Vagina (tissue), 2 donors: ENCODE data around the gene CFAP99. TPM values are rescaled to one million over a fixed set of nuclear protein-coding genes. Genes with fewer than 3 reads are reported as not detected.

Experiments
- DNase-seq, 2 donors: peaks; one replicate each; pipeline ENCODE4 v3.0.0-alpha.2; 2017; ENCODE audit errors: extremely low spot score in 2 of 2
- H3K27ac ChIP-seq: fragments of 200-600 bp; sonication (generic); one replicate; pipeline ENCODE4 v1.5.1; 2019
- H3K27me3 ChIP-seq: fragments of 200-600 bp; sonication (generic); one replicate; pipeline ENCODE4 v1.5.1; 2019
- H3K36me3 ChIP-seq, 2 donors: fragments of 200-600 bp; sonication (generic); one replicate each; pipeline ENCODE4 v1.5.1; 2017 to 2019
- H3K4me1 ChIP-seq: fragments of 200-600 bp; sonication (generic); one replicate; pipeline ENCODE4 v1.5.1; 2019
- H3K4me3 ChIP-seq, 2 donors: fragments of 200-600 bp; sonication (generic); 1 replicate in 1 of 2; 2 replicates in 1 of 2; pipeline ENCODE4 v1.5.1; 2016 to 2019
- H3K9me3 ChIP-seq: fragments of 200-600 bp; sonication (generic); one replicate; pipeline ENCODE4 v1.5.1; 2019
- CTCF ChIP-seq, 3 experiments: fragments of 450-650 bp in 2 of 3; fragments of 200-600 bp in 1 of 3; sonication (generic) in 1 of 3; IDR thresholded peaks; one replicate each; pipeline ENCODE4 v1.5.1; 2017 to 2019; ENCODE audit warnings: antibody characterized with exemption in 3 of 3, mild to moderate bottlenecking in 2 of 3, moderate library complexity in 2 of 3
- POLR2A ChIP-seq, 2 donors: fragments of 450-650 bp; IDR thresholded peaks; one replicate each; pipeline ENCODE4 v1.6.1; 2017; ENCODE audit warnings: antibody characterized with exemption in 2 of 2, mild to moderate bottlenecking in 2 of 2, moderate library complexity in 2 of 2
- POLR2AphosphoS5 ChIP-seq, 2 donors: sonication (generic); formaldehyde crosslinking; IDR thresholded peaks; one replicate each; pipeline ENCODE4 v1.9.0; 2017; ENCODE audit warnings: antibody characterized with exemption in 2 of 2, mild to moderate bottlenecking in 2 of 2, low read depth in 1 of 2; ENCODE audit not compliant: insufficient read depth in 1 of 2
- intact Hi-C: fragments of 100-400 bp; cut with DNase I; formaldehyde crosslinking; loops from one replicate; pipeline ENCODE4 v1.15.1; 2023
- total RNA-seq: library from RNA; depleted of rRNA; stranded (reverse); fragments of >200 nt; gene quantifications from one replicate; pipeline ENCODE4 v1.2.3, GENCODE V29; 2016

Gene CFAP99
- total RNA-seq, 1 donor from 2014 or later: not detected

- Histone ChIP-seq H3K36me3 (no peaks in the 10 kb centered on the region), H3K27ac (peak overlapping the region; percentile 44), H3K4me3 (no peak overlapping the region), H3K4me1 (peaks cover 95% of the 10 kb centered on the region), H3K27me3 (no peaks in the 10 kb centered on the region), H3K9me3 (no peaks in the 10 kb centered on the region)
- TF ChIP-seq POLR2A (IDR thresholded peaks at IDR 0.05): no peak
- TF ChIP-seq POLR2AphosphoS5 (IDR thresholded peaks at IDR 0.05; ENCODE audit: insufficient read depth in 1 of 2, low read depth in 1 of 2): no peak
- no peak for TF ChIP-seq CTCF (IDR thresholded peaks at IDR 0.05)
- intact Hi-C loops: no loop called here
- no peak for DNase-seq
These were observed 63.4 kb downstream of the CFAP99 start for GRCh38 chr4:2482192-2482591.

DNA sequence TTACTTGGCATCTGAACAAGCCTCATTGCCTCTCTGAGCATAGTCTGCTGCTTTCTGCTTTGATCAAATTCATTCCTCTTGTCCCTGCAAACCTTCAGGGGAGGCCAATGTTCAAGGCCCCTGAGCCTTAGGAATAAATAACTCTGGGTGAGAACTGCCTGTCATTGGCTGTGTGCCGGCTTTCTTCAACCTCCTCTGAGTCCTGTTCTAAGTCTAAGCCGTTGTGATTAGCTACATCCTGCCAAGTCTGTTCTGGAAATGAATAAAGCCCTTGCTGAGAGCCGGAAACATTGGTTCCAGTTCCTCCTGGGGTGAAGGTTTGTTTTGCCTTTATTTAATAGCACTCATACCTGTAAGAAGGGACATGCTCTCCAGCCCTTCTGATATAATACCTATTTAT is 63.9 kb downstream of the CFAP99 start:
- TF ChIP-seq POLR2A (IDR thresholded peaks at IDR 0.05) (no peak), POLR2AphosphoS5 (IDR thresholded peaks at IDR 0.05; ENCODE audit: insufficient read depth in 1 of 2, low read depth in 1 of 2) (no peak), CTCF (IDR thresholded peaks at IDR 0.05) (no peak)
- peaks cover 95% of the 10 kb centered on the region for H3K4me1 ChIP-seq

DNA sequence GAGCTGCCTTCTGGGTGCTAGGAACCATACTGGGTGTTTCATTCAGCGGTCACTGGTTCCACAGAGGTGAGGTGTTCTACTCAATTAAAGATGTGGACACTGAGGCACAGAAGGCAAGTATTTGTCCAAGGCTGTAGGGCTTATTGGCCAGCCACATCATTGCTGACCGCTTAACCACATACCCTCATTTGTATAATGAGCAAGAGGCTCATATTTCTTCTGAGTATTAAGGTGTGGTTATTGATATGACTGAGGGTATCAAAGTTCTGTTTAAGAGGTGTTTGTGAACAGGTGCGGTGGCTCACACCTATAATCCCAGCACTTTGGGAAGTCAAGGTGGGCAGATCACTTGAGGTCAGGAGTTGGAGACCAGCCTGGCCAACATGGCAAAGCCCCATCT is 64.5 kb downstream of the CFAP99 start:
- Histone ChIP-seq H3K27ac (no peak overlapping the region), H3K27me3 (no peaks in the 10 kb centered on the region), H3K4me1 (peaks cover 91% of the 10 kb centered on the region), H3K36me3 (no peaks in the 10 kb centered on the region), H3K9me3 (no peaks in the 10 kb centered on the region), H3K4me3 (no peak overlapping the region)
- no peak for TF ChIP-seq CTCF (IDR thresholded peaks at IDR 0.05)
- no peak for TF ChIP-seq POLR2AphosphoS5 (IDR thresholded peaks at IDR 0.05; ENCODE audit: insufficient read depth in 1 of 2, low read depth in 1 of 2)
- TF ChIP-seq POLR2A (IDR thresholded peaks at IDR 0.05): no peak
- DNase-seq: no peak
- intact Hi-C loops: no loop called here

More for the DNA sequence above, 63.9 kb downstream of the CFAP99 start:
- no peak overlapping the region for H3K4me3 ChIP-seq
- DNase-seq: no peak
- H3K27ac ChIP-seq: peak overlapping the region; percentile 44
- no peaks in the 10 kb centered on the region for H3K36me3 ChIP-seq
- H3K9me3 ChIP-seq: no peaks in the 10 kb centered on the region
- no peaks in the 10 kb centered on the region for H3K27me3 ChIP-seq
- intact Hi-C loops: no loop called here

- H3K36me3 ChIP-seq: no peaks in the 10 kb centered on the region
These were observed 65.4 kb downstream of the CFAP99 start for GRCh38 chr4:2484185-2484584.

More at GRCh38 chr4:2484185-2484584, 65.4 kb downstream of the CFAP99 start:
- intact Hi-C loops: no loop called here
- no peak overlapping the region for H3K4me3 ChIP-seq
- TF ChIP-seq CTCF (IDR thresholded peaks at IDR 0.05): no peak
- no peak for TF ChIP-seq POLR2AphosphoS5 (IDR thresholded peaks at IDR 0.05; ENCODE audit: insufficient read depth in 1 of 2, low read depth in 1 of 2)
- no peak for TF ChIP-seq POLR2A (IDR thresholded peaks at IDR 0.05)
- H3K27ac ChIP-seq: no peak overlapping the region
- DNase-seq: no peak
- no peaks in the 10 kb centered on the region for H3K27me3 ChIP-seq
- H3K9me3 ChIP-seq: no peaks in the 10 kb centered on the region
- peaks cover 83% of the 10 kb centered on the region for H3K4me1 ChIP-seq
